ENCODE data around the gene ZRANB2.

Gene ZRANB2

GRCh38 chr1:71014178-71014579, 66.7 kb downstream of the ZRANB2 start:
- no peak for DNase-seq (ENCODE audit: extremely low read depth, low read depth)
- no peak for TF ChIP-seq CTCF (IDR thresholded peaks at IDR 0.05; ENCODE audit: low read depth, low read length)

Measured in AG09319 (cell line).